Activated CD8-positive, alpha-beta memory T cell treated with anti-CD3 and anti-CD28 coated beads for 1 hour (primary cell): ENCODE data around the gene AGAP2.

ENCODE experiments used
- DNase-seq, 2 donors: peaks; one replicate each; pipeline ENCODE4 v3.0.0-alpha.2; 2020; ENCODE audit warnings: low read depth in 1 of 2; ENCODE audit errors: extremely low read depth in 1 of 2

Gene AGAP2

DNA sequence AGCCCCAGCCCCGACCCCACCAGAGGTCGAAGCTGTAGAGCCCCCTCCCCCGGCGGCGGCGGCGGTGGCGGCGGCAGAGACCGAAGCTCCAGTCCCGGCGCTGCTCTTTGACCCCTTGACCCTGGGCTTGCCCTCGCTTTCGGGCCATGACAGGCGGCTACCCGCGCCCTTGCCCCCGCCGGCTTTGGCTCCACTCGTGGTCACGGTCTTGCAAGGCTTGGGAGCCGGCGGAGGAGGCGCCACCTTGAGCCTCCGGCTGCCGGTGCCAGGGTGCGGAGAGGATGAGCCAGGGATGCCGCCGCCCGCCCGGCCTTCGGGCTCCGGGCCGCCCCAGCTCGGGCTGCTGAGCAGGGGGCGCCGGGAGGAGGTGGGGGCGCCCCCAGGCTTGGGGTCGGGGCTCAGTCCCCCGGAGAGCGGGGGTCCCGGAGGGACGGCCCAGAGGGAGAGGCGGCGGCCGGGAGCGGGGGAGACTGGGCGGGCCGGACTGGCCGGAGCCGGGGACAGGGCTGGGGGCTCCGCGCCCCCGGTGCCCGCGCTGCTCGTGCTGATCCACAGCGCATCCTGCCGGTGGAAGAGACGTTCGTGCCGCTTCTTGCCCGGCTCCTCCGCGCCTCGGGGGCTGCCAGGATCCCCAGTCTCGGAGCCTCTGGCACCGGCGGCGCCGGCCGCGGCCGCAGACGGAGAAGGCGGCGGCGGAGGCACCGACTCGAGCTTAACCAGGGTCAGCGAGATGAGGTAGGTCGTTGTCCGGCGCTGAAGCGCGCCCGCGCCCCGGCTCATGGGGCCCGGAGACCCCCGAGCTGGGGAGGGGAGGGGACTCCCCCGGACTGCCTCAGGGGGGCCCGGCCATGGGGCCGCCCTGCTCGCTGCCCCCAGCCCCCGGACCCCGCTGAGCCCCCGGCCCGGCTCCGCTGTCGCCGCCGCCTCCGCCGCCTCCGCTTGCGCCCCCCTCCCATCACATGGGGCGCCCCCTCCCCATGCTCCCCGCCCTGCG lies 778 bp downstream of the AGAP2 start:
- DNase-seq: no peak

- no peak for DNase-seq
Observed at GRCh38 chr12:57736741-57737466, 1.6 kb downstream of the AGAP2 start.

- DNase-seq: no peak
Observed at GRCh38 chr12:57735952-57736740, 2.4 kb downstream of the AGAP2 start.

- DNase-seq: no peak
Observed at GRCh38 chr12:57735198-57735855, 3.2 kb downstream of the AGAP2 start.

DNA sequence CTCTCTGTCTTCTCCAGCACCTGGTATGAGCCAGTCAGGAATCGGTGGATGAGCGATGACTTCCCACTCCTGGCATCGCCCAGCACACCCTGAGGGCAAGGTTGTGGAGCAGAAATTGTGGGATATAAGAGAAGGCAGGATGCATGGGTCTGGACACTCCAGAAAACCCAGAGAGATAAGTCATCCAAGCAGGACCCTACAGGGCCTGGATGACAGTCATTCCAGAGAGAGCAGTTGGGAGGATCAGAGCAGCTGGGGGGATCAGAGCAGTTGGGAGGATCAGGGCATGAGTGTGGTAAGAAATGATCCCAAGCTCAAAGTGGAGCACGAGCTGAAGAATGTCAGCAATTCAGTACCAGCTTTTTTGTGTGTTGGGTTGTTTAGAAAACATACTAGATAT lies 4.0 kb downstream of the AGAP2 start:
- no peak for DNase-seq

GRCh38 chr12:57733928-57734327 lies 4.6 kb downstream of the AGAP2 start:
- no peak for DNase-seq

- DNase-seq: no peak
Observed at GRCh38 chr12:57732726-57733593, 5.6 kb downstream of the AGAP2 start.

GRCh38 chr12:57732270-57732669 lies 6.3 kb downstream of the AGAP2 start:
- DNase-seq: no peak

DNA sequence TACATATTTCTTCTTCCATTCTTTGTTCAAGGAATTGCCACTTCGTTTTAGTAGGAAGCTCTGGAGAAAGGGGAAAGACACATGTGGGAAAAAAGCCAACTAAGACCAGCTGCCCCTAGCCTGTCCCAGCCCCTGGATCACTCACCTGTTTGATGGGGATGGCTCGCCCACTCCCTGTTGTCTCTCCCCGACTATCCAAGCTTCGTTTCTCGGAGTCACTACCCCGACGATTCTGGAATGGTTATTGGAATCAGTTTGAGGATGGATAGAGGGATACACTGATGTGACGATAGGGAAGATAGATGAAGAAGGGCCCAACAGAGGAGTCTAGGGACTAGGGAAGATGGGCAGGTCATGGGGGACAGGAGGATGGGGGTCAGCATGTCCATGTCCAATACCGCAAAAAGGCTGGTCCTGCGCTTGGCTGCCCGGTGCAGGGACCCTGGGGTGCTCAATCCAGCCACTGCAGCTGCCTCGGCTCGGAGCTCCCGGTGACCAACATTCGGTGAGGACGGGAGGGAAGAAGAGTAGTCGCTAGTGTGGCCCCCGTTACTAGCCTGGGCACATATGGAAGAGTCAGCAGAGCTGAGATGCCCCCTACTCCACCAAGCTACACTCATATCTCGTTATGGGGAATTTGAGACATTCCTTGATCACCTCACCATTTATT lies 7.0 kb downstream of the AGAP2 start:
- no peak for DNase-seq

- no peak for DNase-seq
Observed at GRCh38 chr12:57730336-57731067, 8.0 kb downstream of the AGAP2 start.

GRCh38 chr12:57729321-57729844 lies 9.2 kb downstream of the AGAP2 start:
- no peak for DNase-seq

DNA sequence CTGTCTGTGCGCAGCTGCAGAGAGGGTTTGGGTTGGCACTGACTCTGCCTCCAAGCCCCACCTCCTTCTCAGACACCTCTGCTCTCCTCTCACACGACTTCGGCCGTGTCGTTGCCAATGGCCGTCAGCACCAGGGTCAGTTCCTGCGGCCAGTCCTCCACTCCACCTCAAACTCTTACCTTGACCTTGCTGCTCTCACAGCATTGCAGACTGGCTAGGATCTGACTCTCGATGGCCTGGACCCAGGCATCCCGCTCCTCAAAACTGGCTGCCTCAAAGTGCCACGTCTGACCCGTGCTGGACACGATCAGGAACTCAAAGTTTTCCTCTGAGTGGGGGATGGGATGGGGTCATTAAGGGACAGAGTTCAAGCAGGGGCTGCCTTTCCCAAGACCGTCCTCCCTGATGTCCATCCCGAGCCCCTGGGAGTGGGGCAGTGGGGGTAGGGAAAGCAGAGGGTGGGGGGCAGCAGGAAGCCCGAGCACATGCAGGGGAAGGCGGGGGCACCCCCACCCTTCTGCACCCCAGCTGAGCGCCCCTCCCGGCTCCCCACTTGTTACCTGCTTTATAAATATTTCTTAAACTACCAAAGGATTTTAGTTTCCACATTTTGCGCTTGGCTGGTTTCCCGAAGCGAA lies 10.7 kb downstream of the AGAP2 start:
- no peak for DNase-seq

DNA sequence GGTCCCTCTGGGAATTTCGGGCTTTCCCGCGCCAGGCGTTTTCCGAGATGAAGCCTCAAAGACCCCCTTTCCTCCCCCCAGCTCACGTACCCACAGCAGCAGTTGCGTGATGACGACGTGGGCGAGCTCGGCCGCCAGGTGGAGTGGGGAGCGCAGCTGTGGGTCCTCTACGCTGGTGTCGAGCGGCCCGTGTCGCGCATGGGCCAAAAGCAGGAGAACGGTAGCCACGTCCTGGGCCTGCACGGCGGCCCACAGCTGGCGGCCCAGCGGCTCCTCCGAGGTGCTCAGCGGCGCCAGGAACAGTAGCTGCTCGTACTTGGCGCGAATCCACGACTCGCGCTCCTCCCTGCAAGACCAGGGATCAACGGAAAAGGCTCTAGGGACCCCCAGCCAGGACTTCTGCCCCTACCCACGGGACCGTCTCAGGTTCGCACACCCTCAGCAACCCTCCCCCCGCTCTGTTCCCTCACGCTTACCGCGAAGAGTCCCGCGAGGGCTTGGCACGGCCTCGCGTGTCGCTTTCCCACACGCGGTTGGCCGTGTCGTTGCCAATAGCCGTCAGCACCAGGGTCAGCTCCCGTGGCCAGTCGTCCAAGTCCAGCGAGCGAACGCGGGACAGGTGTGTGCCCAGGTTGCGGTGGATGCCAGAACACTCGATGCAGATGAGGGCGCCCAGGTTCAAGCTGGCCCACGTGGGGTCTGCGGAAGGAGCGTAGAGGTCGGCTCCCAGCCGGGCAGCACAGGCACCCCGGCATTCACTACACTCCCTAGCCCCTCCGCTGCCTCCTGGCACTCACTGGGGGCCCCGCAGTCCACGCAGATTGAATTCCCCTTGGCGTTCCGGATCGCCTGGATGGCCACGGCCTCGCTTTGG lies 11.4 kb downstream of the AGAP2 start:
- DNase-seq: no peak

GRCh38 chr12:57726151-57726883 lies 12.2 kb downstream of the AGAP2 start:
- DNase-seq: no peak

DNA sequence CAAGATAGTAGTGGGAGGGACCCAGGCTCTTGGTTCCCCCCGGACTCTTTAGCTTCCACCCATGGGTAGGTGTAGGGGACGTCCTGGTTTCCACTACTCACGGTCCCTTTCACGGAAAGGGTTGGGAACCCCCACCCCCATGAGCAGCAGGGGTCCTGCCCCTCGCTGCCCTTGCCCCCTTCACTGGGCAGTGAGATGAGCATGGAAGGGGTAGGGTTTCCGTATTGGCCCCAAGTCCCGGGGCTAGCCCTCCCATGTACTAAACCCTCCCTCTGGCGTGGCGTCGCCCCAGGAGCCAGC lies 12.7 kb downstream of the AGAP2 start:
- DNase-seq: no peak
